Gastrocnemius medialis (tissue), 4 donors: ENCODE data around the gene SH2D1B.

ENCODE experiments used
- CTCF ChIP-seq, 5 experiments: fragments of 450-650 bp in 3 of 5; fragments of 200-600 bp in 2 of 5; sonication (generic) in 2 of 5; IDR thresholded peaks in 4 of 5; conservative IDR thresholded peaks in 1 of 5; 1 replicate in 4 of 5; 2 replicates in 1 of 5; pipeline ENCODE4 v1.5.1; 2016 to 2019; ENCODE audit warnings: antibody characterized with exemption in 5 of 5, mild to moderate bottlenecking in 3 of 5, moderate library complexity in 3 of 5
- POLR2A ChIP-seq, 2 donors: fragments of 450-650 bp; IDR thresholded peaks; one replicate each; pipeline ENCODE4 v1.6.1; 2017; ENCODE audit warnings: antibody characterized with exemption in 2 of 2, mild to moderate bottlenecking in 2 of 2, moderate library complexity in 2 of 2

- TF ChIP-seq CTCF (IDR thresholded peaks at IDR 0.05 in 4 of 5, conservative IDR thresholded peaks at IDR 0.05 in 1 of 5), result no peak
- no peak for TF ChIP-seq POLR2A (IDR thresholded peaks at IDR 0.05)
Measured at GRCh38 chr1:162373541-162374260, 38.2 kb downstream of the SH2D1B start.
